ENCODE measurements around the gene HNRNPF.
A peak's percentile ranks its signal among the peaks of the same experiment; 100 is the strongest.

DNA sequence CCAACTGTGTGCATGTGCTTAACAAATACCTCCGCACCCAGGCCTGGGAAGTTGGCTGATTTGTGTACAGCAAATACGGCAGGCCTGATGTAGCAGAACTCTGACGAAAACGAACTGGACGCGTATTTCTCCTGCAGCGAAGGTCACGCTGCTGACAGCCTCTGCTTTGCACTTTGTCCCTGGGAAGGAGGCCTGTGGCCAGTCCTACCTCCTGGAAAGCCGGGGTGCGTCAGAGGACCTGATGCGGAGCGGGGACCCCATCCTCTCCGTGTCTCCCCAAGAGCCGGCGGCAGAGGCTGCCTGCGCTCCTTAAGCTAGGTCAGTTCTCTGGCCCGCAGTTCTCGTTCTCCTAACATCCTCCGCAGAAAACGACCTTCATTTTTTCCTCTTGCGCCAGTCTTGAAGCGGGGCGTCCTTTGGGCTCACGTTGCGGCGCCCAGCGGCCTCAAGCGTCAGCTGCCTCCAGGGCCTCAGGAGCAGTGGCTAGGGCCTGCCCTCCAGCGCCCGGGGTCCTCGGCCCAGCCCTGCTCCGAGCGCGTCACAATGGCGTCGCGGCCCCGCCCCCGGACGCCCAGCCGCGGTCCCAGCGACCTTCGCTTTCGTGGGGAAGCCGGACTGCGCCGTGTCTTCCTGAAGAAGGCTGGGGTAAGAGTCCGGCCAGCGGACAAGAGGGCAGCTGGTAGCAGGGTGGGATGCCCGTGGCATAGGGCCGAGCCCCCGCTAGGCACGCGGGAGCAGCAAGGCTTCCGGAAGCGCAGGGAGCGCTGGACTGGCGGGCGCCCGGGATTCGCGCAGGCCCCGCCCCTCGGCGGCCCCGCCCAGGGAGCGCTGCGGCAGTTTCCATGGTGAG, 27.5 kb upstream of the HNRNPF start, which contains the start of gene ZNF487:
- TF ChIP-seq, protein P1, sequence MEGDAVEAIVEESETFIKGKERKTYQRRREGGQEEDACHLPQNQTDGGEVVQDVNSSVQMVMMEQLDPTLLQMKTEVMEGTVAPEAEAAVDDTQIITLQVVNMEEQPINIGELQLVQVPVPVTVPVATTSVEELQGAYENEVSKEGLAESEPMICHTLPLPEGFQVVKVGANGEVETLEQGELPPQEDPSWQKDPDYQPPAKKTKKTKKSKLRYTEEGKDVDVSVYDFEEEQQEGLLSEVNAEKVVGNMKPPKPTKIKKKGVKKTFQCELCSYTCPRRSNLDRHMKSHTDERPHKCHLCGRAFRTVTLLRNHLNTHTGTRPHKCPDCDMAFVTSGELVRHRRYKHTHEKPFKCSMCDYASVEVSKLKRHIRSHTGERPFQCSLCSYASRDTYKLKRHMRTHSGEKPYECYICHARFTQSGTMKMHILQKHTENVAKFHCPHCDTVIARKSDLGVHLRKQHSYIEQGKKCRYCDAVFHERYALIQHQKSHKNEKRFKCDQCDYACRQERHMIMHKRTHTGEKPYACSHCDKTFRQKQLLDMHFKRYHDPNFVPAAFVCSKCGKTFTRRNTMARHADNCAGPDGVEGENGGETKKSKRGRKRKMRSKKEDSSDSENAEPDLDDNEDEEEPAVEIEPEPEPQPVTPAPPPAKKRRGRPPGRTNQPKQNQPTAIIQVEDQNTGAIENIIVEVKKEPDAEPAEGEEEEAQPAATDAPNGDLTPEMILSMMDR (conservative IDR thresholded peaks at IDR 0.05; ENCODE audit: low read depth, low read length), result peak; percentile 37
- peak; percentile 96 for TF ChIP-seq POLR2A (IDR thresholded peaks at IDR 0.05; ENCODE audit: low read depth, low read length)
- peak; percentile 26 for TF ChIP-seq SMC3 (IDR thresholded peaks at IDR 0.05; ENCODE audit: low read depth, low read length)
- TF ChIP-seq CHD1 (IDR thresholded peaks at IDR 0.05; ENCODE audit: low read depth, low read length), result no peak
- TF ChIP-seq BHLHE40 (IDR thresholded peaks at IDR 0.05; ENCODE audit: low read depth, low read length), result no peak
